ENCODE data around the gene CCDC170. TPM values are rescaled to one million over a fixed set of nuclear protein-coding genes. Genes with fewer than 3 reads are reported as not detected.

CCDC170 gene
- total RNA-seq, 6 donors from 2014 or later: 1.7 to 28.3 (median 5.2) TPM

DNA sequence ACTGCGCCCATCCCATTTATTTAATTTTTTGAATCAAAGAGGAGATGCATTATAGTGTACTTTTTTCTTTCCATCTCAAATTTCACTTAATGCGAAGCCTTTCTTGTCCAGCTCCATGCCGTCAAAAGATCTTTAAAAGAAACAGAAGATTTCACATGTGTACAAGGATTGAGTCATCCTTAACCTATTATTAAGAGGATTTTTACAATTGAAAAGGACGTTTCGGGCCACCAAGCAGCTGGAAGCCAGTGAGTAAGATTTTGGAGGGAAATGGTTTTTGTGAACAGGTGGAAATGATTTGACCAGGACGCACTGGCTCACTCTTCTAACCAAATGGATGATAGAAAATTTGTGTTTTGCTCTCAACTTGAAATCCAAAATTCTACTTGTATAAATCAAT is 15.1 kb upstream of the CCDC170 start:
- H3K9me3 ChIP-seq: no peaks in the 10 kb centered on the region
- WGBS, 2 donors: 83 to 85% methylated on average over 6 of the region's 6 CpGs
- no peaks in the 10 kb centered on the region for H3K27me3 ChIP-seq
- peaks cover 0 to 14% (median 7%) of the 10 kb centered on the region in 4 donors for H3K4me1 ChIP-seq
- H3K4me3 ChIP-seq: no peak overlapping the region
- DNase-seq (no peak), ATAC-seq (ENCODE audit: low FRiP score in 2 of 2) (no peak)
- no peak overlapping the region for H3K27ac ChIP-seq
- no peaks in the 10 kb centered on the region for H3K36me3 ChIP-seq
- TF ChIP-seq EP300 (IDR thresholded peaks at IDR 0.05) (no peak), POLR2AphosphoS5 (IDR thresholded peaks at IDR 0.05) (no peak), POLR2A (IDR thresholded peaks at IDR 0.05) (no peak)
- TF ChIP-seq, protein P1, sequence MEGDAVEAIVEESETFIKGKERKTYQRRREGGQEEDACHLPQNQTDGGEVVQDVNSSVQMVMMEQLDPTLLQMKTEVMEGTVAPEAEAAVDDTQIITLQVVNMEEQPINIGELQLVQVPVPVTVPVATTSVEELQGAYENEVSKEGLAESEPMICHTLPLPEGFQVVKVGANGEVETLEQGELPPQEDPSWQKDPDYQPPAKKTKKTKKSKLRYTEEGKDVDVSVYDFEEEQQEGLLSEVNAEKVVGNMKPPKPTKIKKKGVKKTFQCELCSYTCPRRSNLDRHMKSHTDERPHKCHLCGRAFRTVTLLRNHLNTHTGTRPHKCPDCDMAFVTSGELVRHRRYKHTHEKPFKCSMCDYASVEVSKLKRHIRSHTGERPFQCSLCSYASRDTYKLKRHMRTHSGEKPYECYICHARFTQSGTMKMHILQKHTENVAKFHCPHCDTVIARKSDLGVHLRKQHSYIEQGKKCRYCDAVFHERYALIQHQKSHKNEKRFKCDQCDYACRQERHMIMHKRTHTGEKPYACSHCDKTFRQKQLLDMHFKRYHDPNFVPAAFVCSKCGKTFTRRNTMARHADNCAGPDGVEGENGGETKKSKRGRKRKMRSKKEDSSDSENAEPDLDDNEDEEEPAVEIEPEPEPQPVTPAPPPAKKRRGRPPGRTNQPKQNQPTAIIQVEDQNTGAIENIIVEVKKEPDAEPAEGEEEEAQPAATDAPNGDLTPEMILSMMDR (IDR thresholded peaks at IDR 0.05): no peak

DNA sequence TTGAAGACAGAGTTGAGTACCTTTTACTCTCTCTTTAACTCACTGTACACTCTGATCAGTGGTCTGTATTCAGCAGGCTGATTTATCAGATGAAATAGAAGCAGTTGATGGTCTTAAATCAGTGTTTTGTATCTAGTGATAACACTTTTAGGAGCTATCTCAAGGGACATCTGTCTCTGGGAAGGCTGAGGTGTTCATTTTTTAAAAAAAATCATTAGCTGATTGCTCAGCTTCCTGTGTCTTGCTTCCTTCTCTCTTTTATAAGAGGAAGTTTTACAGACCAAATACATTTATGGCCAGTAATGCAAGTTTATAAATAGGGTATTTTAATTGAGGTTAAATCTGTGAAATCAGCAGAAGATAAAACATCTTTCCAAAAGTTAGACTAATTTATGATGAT is 12.0 kb upstream of the CCDC170 start:
- peak overlapping the region in 2 of 4 donors; percentile 13 to 71 for H3K27ac ChIP-seq
- H3K9me3 ChIP-seq: no peaks in the 10 kb centered on the region
- TF ChIP-seq EP300 (IDR thresholded peaks at IDR 0.05) (no peak), POLR2AphosphoS5 (IDR thresholded peaks at IDR 0.05) (no peak), POLR2A (IDR thresholded peaks at IDR 0.05) (no peak)
- TF ChIP-seq, protein P1 (IDR thresholded peaks at IDR 0.05): no peak
- no peak for ATAC-seq (ENCODE audit: low FRiP score in 2 of 2)
- H3K27me3 ChIP-seq: no peaks in the 10 kb centered on the region
- no peak for DNase-seq
- H3K4me3 ChIP-seq: no peak overlapping the region
- H3K36me3 ChIP-seq: no peaks in the 10 kb centered on the region
- H3K4me1 ChIP-seq: peaks cover 0 to 7% (median 3%) of the 10 kb centered on the region in 4 donors

DNA sequence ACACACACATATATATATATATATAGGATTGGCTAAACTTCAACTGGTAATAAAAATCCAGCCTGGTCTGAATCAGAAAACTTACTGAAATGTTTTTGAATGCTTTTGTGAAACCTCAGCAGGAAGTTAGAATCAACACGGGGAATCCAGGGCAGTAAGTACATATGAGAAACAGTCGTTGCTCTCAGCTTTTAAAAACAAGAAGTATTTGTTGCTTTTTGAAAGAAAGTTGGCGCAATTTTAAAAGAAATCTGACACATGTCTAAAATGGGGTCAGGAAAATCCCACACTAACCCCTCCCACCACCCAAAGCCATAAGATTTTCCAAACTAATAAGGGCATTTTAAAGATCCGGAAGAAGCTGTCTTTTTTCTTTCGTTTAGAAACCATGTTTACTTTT is 11.5 kb upstream of the CCDC170 start:
- H3K36me3 ChIP-seq: no peaks in the 10 kb centered on the region
- TF ChIP-seq EP300 (IDR thresholded peaks at IDR 0.05) (no peak), POLR2A (IDR thresholded peaks at IDR 0.05) (no peak)
- TF ChIP-seq, protein P1 (IDR thresholded peaks at IDR 0.05): no peak
- DNase-seq (no peak), ATAC-seq (ENCODE audit: low FRiP score in 2 of 2) (peak in 1 of 2 donors; percentile 36)
- H3K27me3 ChIP-seq: no peaks in the 10 kb centered on the region
- no peaks in the 10 kb centered on the region for H3K9me3 ChIP-seq
- H3K4me1 ChIP-seq: peaks cover 0 to 7% (median 3%) of the 10 kb centered on the region in 4 donors
- H3K4me3 ChIP-seq: no peak overlapping the region
- WGBS, 2 donors: 30 to 36% methylated on average over 5 of the region's 5 CpGs
- peak overlapping the region in 3 of 4 donors; percentile 39 to 71 (median 56) for H3K27ac ChIP-seq

DNA sequence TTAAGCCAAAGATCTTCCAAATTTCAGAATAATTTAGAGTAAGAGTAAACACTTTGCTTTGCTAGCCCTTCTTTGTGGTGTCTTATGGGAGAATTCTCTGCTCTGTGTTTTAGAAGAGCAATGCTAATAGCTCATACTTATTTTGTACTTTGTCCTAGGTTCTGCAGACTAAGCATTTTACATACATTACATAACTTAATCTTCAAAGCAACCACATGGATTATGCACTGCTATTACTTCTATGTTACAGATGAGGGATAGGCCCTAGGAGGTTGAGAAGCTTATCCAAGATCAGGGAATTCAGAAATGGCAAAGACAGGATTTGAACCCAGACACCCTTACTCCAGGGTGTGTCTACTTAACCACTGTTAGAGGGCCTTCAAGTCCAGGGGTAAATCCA is 9.8 kb upstream of the CCDC170 start:
- ATAC-seq (ENCODE audit: low FRiP score in 2 of 2): no peak
- Histone ChIP-seq H3K27me3 (no peaks in the 10 kb centered on the region), H3K27ac (no peak overlapping the region), H3K4me1 (peaks cover 0 to 7% (median 3%) of the 10 kb centered on the region in 4 donors), H3K4me3 (no peak overlapping the region), H3K36me3 (no peaks in the 10 kb centered on the region), H3K9me3 (no peaks in the 10 kb centered on the region)
- no peak for TF ChIP-seq POLR2A (IDR thresholded peaks at IDR 0.05)
- TF ChIP-seq, protein P1 (IDR thresholded peaks at IDR 0.05): no peak
- TF ChIP-seq POLR2AphosphoS5 (IDR thresholded peaks at IDR 0.05): no peak
- no peak for TF ChIP-seq EP300 (IDR thresholded peaks at IDR 0.05)
- no peak for DNase-seq

DNA sequence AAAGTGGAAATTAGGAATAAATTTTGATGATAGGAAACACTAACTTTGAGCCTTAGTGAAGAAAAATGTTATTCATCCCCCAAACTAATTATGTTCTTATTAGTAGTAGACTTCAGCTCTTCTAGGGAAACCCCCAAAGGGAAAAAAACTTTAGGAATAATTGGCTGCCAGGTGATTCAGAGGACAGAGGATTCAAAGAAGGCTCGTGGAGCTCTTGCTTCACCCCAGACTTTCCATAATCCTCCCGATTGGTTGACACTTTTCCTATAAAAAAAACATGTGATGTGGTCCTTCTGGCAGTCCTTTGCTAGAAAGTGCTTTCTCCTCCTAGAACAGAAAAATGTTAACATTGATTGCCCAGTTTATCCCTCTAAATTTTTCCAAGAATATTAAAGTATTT is 5.6 kb upstream of the CCDC170 start:
- 59 to 60% methylated on average over 2 of the region's 2 CpGs for WGBS, 2 donors
- no peak for ATAC-seq (ENCODE audit: low FRiP score in 2 of 2)
- Histone ChIP-seq H3K4me1 (peaks cover 0 to 3% (median under 1%) of the 10 kb centered on the region in 4 donors), H3K9me3 (no peaks in the 10 kb centered on the region), H3K27ac (no peak overlapping the region), H3K36me3 (no peaks in the 10 kb centered on the region), H3K27me3 (no peaks in the 10 kb centered on the region), H3K4me3 (no peak overlapping the region)
- TF ChIP-seq POLR2A (IDR thresholded peaks at IDR 0.05): no peak
- TF ChIP-seq EP300 (IDR thresholded peaks at IDR 0.05): no peak
- TF ChIP-seq, protein P1 (IDR thresholded peaks at IDR 0.05): no peak
- TF ChIP-seq POLR2AphosphoS5 (IDR thresholded peaks at IDR 0.05): no peak
- no peak for DNase-seq

Measured in upper lobe of left lung (tissue), 6 donors.